GM18861 (cell line): Measurements from ENCODE around the gene POU3F1.

Source experiments
- ATAC-seq: cut with Tn5 transposase; IDR thresholded peaks from one replicate; pipeline ENCODE4 v1.9.1; 2021; ENCODE audit not compliant: unreplicated experiment

POU3F1 gene

GRCh38 chr1:38006008-38006828 is 40.4 kb downstream of the POU3F1 start:
- ATAC-seq = no peak

DNA sequence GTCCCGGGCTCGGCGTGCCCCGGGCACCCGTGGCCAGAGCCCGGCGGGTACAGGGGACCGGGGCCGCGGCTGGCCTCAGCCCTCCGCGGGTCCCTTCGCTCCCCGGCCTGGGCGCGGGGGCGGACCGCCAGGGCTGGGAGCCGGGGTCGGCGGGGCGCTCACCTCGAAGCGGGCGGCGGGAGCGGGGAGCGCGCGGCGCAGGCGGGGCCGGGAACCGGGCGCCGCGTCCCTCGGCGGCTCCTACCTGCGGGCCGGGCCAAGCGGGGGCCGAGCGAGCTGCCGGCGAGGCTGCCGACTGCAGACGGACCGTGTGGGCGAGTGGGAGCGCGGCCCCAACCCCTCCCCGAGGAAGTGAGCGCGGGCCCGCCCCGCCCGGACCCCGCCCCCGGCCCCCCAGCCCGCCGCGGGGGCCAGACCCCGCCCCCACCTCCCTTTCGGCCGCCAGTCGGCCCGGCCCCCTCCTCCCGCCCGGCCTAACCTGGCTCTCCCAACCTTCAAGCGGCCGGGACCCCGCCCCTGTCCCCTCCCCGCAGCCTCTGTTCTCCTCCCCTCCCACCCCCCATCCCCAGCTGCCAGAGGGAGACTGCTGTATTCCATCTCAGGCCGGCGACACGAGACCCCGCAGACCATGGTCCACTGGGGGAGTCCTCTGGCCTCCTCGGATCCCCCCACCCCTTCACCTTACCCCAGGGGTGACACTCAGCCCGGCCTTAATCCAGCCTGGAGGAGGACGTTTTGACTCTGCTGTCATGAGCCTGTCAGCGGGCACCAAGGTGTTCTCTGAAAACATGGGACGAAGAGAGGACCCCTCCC is 41.2 kb downstream of the POU3F1 start, which contains the start of gene FHL3:
FHL3 (minus strand) TSS at position 320 of the 813 bp plus-strand sequence. CDS start 6,102 bp downstream, outside the sequence.
- ATAC-seq = no peak

- ATAC-seq = no peak
Measured at GRCh38 chr1:38004284-38005108, 42.1 kb downstream of the POU3F1 start.

DNA sequence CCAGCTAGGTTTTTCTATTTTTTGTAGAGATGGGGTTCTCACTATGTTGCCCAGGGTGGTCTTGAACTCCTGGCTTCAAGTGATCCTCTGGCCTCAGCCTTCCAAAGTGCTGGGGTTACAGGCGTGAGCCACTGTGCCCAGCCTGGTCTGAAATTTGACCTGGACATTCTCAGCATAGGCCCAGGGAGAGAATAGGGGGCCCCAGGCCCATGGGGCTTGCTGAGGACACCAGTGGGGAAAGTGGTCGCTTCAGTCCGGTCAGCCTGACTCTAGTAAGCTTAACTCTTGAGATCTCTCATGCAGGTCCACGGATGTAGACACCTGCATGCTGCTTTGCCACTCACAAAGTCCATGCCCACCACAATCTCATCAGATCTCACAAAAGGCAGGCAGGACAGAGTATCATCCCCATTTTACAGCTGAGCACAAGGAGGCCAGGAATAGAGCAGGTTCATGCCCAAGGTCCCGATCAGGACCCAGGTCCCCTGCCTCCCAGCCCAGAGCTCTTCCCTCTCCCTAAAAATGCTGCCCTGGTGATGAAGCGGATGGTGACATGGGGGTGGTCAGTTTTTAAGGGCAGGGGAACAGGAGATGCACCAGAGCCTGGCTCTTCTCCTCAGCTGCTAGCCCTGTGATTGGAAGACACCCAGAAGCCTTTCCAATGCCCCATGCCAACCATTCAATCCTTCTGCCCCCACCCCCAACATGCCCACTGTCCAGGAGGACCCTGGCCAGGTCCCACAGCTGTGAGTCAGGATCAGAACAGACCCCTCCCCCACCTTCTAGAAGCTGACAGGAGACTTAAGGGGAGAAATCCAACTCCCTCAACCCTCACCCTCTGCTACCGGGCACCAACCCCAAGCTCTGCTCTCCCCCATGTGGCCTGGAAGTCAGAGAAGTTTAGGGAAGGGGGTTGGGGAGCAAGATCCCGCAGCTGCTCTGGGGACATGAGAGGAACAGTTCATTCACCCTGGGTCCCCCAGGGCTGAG is 43.0 kb downstream of the POU3F1 start:
- ATAC-seq = no peak

GRCh38 chr1:38000529-38001455 is 45.8 kb downstream of the POU3F1 start:
- ATAC-seq = no peak

- ATAC-seq = no peak
Measured at GRCh38 chr1:38000233-38000528, 46.4 kb downstream of the POU3F1 start.

DNA sequence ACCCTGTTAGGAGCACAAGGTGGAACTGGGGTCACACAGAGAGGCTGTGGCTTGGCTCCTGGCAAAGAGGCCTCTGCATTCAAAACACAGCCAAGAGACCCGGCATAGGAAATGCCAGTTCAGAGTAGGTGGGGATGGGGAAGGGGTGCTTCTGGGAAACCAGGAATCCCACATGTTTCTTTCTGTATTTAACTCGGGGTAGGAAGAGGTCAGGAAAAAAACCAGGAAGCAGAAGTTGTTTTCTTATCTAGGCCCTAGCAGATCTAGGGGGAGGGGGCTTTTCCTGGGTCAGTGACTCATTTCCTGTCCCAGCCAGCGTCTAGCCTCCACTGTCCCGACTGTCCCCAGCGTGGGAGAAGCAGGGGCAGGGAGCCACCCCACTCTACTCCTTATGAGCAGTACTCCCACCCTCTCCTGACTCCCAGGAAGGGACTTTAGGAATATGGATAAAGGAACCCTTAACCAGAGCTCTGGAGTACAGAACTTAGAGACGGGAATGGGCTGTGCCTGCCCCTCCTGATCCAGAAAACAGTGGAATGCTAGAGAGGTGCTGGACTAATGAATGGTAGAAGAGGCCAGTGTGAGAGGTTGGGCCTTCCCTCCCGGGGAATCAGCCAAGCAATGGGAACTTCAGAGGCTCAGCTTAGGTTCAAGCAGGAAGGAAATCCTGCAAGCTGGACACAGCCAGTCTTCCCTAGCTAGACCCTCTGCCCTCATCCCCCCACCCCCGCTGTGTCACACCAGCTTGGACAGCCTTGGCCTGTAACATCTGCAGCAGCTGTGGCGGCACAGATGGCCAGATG is 47.0 kb downstream of the POU3F1 start:
- ATAC-seq = no peak

DNA sequence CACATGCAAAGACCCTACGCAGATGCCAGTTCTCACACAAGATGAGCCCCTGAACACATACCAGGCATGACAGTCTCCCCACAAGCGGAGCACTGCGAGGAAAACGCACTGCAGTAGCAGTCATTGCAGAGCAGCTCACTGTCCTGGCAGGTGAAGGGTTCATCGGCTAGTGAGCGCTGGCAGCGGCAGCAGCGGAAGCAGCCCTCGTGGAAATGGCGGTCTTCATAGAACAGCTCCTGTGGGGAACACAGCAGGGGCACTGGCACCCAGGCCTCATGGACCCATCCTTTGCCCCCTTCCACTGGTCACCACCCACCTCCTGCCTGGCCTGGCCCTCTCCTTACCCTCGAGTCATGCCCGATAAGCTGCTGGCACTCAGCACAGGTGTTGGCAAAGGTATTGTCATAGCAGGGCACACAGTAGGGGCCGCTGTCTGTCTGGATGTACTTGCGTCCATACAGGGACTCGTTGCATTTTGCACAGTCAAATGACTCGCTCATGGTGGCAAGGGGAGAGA is 47.6 kb downstream of the POU3F1 start:
- no peak for ATAC-seq

GRCh38 chr1:37998089-37998808 is 48.3 kb downstream of the POU3F1 start:
- no peak for ATAC-seq

GRCh38 chr1:37997256-37998088 is 49.1 kb downstream of the POU3F1 start:
- ATAC-seq = no peak

GRCh38 chr1:37995751-37996345 is 50.7 kb downstream of the POU3F1 start:
- no peak for ATAC-seq

- ATAC-seq = no peak
Measured at GRCh38 chr1:37994886-37995566, 51.6 kb downstream of the POU3F1 start.
